IPS DF 6.9 (cell line): ENCODE results near the gene SEMA4D.

Experiments
- DNase-seq: peaks from one replicate; pipeline ENCODE4 v3.0.0-alpha.2; 2013; ENCODE audit warnings: low read depth, low spot score
- H3K27ac ChIP-seq: one replicate; pipeline ENCODE4 v1.5.1; 2013; ENCODE audit warnings: low read length, control low read depth
- H3K27me3 ChIP-seq: 2 replicates; pipeline ENCODE4 v1.6.1; 2013; ENCODE audit warnings: mild to moderate bottlenecking, low read length; ENCODE audit not compliant: control insufficient read depth, insufficient read depth
- H3K36me3 ChIP-seq: 2 replicates; pipeline ENCODE4 v1.6.1; 2013; ENCODE audit warnings: low read length; ENCODE audit not compliant: control insufficient read depth, insufficient read depth
- H3K4me1 ChIP-seq: 2 replicates; pipeline ENCODE4 v1.6.1; 2013; ENCODE audit warnings: low read length; ENCODE audit not compliant: control insufficient read depth, insufficient read depth
- H3K4me3 ChIP-seq: 2 replicates; pipeline ENCODE4 v1.5.1; 2013; ENCODE audit warnings: mild to moderate bottlenecking, low read length
- H3K9me3 ChIP-seq: 2 replicates; pipeline ENCODE4 v1.6.1; 2013; ENCODE audit warnings: low read length, inconsistent platforms; ENCODE audit not compliant: control insufficient read depth, insufficient read depth
- WGBS: extraction: QIAGEN DNeasy Blood & Tissue Kit; methylation state at CpG from one replicate; pipeline ENCODE4 v1.1.7; 2013; ENCODE audit warnings: mixed read lengths, missing lambda C conversion rate; ENCODE audit not compliant: insufficient read length, insufficient coverage; 5-methylcytosine and 5-hydroxymethylcytosine counted together

Gene SEMA4D

GRCh38 chr9:89537166-89537565 lies 39.3 kb upstream of the SEMA4D start:
- Histone ChIP-seq H3K4me3 (no peak overlapping the region), H3K27me3 (no peaks in the 10 kb centered on the region), H3K4me1 (no peaks in the 10 kb centered on the region), H3K36me3 (no peaks in the 10 kb centered on the region), H3K9me3 (no peaks in the 10 kb centered on the region), H3K27ac (no peak overlapping the region)
- WGBS = no CpG with 5 or more reads among the region's 4 CpGs
- no peak for DNase-seq

DNA sequence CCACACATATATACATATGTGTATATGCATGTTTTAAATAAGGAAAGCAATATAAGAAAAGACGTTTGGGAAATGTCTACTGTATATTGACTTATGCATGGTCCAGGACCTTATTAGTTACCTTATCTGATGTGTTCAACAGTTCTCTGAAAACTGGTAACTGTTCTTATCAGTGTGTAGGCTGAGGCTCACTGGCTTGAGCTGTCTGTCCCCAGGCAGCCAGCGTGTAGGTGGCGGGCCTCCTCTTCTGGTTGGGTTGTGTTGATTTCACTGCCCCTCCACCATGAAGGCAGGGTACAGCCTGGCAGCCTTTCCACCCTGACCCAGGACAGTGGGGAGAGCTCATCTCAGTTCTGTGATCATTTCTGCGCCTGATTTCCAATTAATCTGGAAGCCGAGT lies 38.7 kb upstream of the SEMA4D start:
- no CpG with 5 or more reads among the region's 5 CpGs for WGBS
- no peak for DNase-seq
- no peaks in the 10 kb centered on the region for H3K9me3 ChIP-seq

DNA sequence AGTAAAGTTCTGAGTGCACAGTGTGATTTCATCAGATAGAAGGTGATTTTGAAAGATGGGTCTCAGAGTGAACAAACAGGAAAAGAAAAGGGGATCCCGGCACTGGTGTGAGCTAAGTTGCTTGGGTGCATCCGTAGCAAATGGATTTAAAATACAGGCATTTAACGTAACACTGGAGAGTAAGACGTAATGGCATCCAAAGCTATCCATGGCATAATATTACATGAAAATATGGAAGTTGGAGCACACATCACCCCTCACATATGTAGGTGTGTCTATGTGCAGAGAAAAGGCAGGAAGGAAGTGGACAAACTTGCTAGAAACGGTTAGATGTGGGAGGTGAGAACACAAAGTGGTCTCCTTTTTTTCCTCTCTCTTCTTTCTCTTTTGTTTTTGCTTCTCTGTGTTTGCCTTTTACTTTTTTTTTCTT lies 38.2 kb upstream of the SEMA4D start:
- Histone ChIP-seq H3K9me3 (no peaks in the 10 kb centered on the region), H3K36me3 (no peaks in the 10 kb centered on the region), H3K4me3 (no peak overlapping the region), H3K4me1 (no peaks in the 10 kb centered on the region), H3K27ac (no peak overlapping the region), H3K27me3 (no peaks in the 10 kb centered on the region)
- WGBS = no CpG with 5 or more reads among the region's 5 CpGs
- no peak for DNase-seq

More for the DNA sequence above, 38.7 kb upstream of the SEMA4D start:
- Histone ChIP-seq H3K27ac (no peak overlapping the region), H3K4me3 (no peak overlapping the region), H3K36me3 (no peaks in the 10 kb centered on the region), H3K27me3 (no peaks in the 10 kb centered on the region), H3K4me1 (no peaks in the 10 kb centered on the region)

DNA sequence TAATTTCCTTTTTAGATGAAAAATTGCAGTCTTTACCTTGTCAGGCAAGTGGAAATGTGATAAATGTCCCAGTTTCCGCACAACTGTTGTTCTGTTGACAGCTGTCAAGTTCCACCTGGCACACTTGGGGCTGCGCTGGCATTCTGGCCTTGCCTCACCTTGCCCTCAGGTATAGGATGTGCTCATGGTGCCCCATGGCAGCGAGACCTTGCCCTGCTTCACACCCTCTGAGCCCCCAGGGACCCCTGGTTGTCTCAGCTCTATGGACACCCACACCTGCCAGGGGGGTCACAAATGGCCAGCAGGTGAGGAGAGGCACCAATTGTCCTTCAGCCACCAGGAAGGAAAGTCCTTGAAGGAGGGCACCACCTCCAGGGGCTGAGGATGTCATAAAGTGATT lies 37.5 kb upstream of the SEMA4D start:
- Histone ChIP-seq H3K27ac (no peak overlapping the region), H3K9me3 (no peaks in the 10 kb centered on the region), H3K36me3 (no peaks in the 10 kb centered on the region), H3K4me3 (no peak overlapping the region), H3K4me1 (no peaks in the 10 kb centered on the region), H3K27me3 (no peaks in the 10 kb centered on the region)
- no peak for DNase-seq
- WGBS = no CpG with 5 or more reads among the region's 3 CpGs

DNA sequence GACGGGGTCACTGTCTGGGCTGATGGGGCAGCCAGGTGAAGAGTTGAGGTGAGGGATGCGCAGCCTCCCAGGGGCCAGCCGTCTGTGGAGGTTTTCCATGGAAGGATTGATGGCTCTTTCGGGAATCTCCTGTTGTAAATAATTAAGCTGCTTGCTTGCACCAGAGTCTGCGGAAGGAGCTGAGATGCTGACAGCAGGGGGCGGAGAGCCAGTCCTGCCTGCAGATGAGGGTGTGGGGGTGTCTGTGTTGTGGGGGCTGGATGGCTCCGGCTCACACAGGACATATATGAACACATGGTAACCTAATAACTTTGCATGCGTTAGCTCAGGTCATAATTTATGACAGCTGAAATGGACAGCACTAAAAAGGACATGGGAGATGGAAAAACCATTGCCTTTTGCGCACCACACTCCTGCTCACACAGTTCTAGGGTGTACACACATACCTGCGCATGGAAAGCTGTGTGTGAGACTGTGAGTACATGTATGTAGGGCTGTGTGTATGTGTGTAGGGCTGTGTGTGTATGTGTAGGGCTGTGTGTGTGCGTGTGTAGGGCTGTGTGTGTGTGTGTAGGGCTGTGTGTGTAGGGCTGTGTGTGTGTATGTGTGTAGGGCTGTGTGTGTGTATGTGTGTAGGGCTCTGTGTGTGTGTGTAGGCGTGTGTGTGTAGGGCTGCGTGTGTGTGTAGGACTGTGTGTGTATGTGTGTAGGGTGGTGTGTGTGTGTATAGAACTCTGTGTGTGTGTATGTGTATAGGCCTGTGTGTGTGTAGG lies 36.8 kb upstream of the SEMA4D start:
- WGBS = 100% methylated on average over 1 of the region's 13 CpGs
- Histone ChIP-seq H3K27ac (no peak overlapping the region), H3K9me3 (no peaks in the 10 kb centered on the region), H3K4me1 (no peaks in the 10 kb centered on the region), H3K27me3 (no peaks in the 10 kb centered on the region), H3K36me3 (no peaks in the 10 kb centered on the region), H3K4me3 (no peak overlapping the region)
- no peak for DNase-seq

GRCh38 chr9:89533411-89534095 lies 35.6 kb upstream of the SEMA4D start:
- H3K27ac ChIP-seq = no peak overlapping the region

GRCh38 chr9:89532944-89533343 lies 35.0 kb upstream of the SEMA4D start:
- no CpG with 5 or more reads among the region's 1 CpG for WGBS
- H3K27ac ChIP-seq = no peak overlapping the region

More at GRCh38 chr9:89533411-89534095, 35.6 kb upstream of the SEMA4D start:
- no peaks in the 10 kb centered on the region for H3K9me3 ChIP-seq
- H3K4me3 ChIP-seq = no peak overlapping the region
- no CpG with 5 or more reads among the region's 10 CpGs for WGBS
- H3K27me3 ChIP-seq = no peaks in the 10 kb centered on the region
- H3K4me1 ChIP-seq = no peaks in the 10 kb centered on the region
- no peak for DNase-seq
- H3K36me3 ChIP-seq = no peaks in the 10 kb centered on the region

GRCh38 chr9:89532478-89532877 lies 34.6 kb upstream of the SEMA4D start:
- Histone ChIP-seq H3K9me3 (no peaks in the 10 kb centered on the region), H3K27ac (no peak overlapping the region), H3K27me3 (no peaks in the 10 kb centered on the region), H3K36me3 (no peaks in the 10 kb centered on the region), H3K4me1 (no peaks in the 10 kb centered on the region), H3K4me3 (no peak overlapping the region)
- DNase-seq = no peak
- no CpG with 5 or more reads among the region's 4 CpGs for WGBS

More at GRCh38 chr9:89532944-89533343, 35.0 kb upstream of the SEMA4D start:
- Histone ChIP-seq H3K9me3 (no peaks in the 10 kb centered on the region), H3K4me3 (no peak overlapping the region), H3K4me1 (no peaks in the 10 kb centered on the region), H3K36me3 (no peaks in the 10 kb centered on the region), H3K27me3 (no peaks in the 10 kb centered on the region)
- DNase-seq = no peak

DNA sequence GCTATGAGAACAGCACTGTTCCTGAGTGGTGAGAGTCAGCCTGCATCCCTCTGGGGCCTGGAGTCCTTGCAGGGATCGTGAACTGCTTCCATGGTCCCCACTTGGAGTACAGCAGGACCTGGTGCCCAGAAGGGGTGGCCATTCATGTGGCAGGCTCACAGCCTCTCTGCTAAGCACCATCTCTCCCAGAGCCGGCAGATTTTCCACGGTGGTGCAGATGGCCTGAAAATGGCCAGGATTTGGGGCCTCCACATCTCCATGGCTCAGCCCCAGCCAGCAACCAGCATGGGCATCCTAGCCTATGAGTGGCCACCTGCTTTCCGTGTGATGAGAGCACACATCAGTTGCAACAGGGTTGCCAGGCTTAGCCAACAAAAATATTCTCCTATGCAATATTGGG lies 33.9 kb upstream of the SEMA4D start:
- no CpG with 5 or more reads among the region's 4 CpGs for WGBS
- no peaks in the 10 kb centered on the region for H3K27me3 ChIP-seq

DNA sequence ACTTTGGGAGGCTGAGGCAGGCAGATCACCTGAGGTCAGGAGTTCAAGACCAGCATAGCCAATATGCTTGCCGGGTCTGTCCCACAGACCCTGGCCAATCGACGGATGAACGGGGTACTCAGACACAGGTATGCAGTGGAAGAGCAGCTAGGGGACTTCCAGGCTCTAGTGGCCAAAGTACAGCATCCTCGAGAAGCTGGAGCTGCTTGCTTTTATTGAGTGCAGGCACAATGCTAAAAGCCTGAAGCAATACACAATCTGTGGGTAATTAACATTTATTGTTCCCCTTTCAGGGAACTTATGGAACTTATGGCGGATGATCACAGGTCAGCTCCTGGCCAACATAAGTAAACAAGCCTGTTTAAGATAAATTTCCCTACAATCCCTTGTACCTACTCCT lies 32.8 kb upstream of the SEMA4D start:
- no peak overlapping the region for H3K27ac ChIP-seq

More for the DNA sequence above, 33.9 kb upstream of the SEMA4D start:
- H3K4me1 ChIP-seq = no peaks in the 10 kb centered on the region
- H3K27ac ChIP-seq = no peak overlapping the region
- H3K4me3 ChIP-seq = no peak overlapping the region
- no peak for DNase-seq
- no peaks in the 10 kb centered on the region for H3K9me3 ChIP-seq
- no peaks in the 10 kb centered on the region for H3K36me3 ChIP-seq

More for the DNA sequence above, 32.8 kb upstream of the SEMA4D start:
- no peaks in the 10 kb centered on the region; the same call in 1 of the 2 replicates for H3K4me1 ChIP-seq
- DNase-seq = no peak
- no peaks in the 10 kb centered on the region for H3K27me3 ChIP-seq
- no peaks in the 10 kb centered on the region for H3K36me3 ChIP-seq
- H3K9me3 ChIP-seq = no peaks in the 10 kb centered on the region
- WGBS = no CpG with 5 or more reads among the region's 6 CpGs
- H3K4me3 ChIP-seq = no peak overlapping the region
